Right forelimb (tissue), 1 donor: Measurements from ENCODE around the gene NUDT14.

Experiments
- DNase-seq: peaks from one replicate; pipeline ENCODE4 v3.0.0-alpha.2; 2018

The NUDT14 gene

DNA sequence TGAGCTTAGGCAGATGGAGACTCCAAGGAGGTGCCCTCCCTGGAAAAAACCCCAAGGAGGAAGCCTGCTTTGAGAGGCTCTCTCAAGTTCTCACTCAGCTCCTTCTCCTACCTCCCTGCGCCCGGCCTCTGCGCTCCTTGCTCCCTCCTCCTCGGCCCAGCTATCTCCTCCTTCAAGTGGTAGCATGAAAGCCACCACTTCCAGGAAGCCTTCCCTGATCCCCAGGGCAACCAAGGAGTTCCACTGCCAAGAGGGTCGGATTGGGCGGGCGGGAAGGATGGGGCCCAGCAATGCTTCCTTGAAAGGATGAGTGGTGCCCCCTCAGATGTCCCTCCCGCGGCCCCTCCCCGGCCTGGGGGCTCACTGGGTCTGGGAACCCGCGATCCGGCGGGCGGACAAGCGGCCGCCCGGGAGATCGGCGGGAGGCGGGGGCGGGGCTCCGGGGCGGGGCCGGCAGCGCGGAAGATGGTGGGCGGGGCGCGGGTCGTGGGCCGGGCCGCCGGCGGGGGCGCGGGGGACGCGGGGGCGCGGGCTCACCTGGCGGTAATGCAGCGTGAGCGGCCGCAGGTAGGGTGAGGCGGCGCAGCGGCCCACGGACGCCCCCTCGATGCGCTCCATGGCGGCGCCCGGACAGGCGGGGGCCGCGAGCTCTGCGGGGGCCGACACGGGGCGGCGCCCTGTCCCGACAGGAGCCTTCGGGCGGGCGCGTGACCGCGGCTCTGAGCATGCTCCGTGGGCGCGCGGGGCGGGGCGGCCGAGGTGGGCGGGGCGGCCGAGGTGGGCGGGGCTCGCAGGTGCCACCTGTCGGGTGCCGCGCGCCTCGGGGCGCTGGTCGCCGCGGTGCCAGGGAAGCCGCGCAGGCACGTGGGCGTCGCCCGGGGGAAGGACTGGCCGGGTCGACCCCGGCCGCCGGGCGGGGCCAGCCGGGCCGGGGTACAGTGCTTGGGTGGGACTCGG, at the start of gene NUDT14:
Gene NUDT14, minus strand, starts transcription at position 721 of the 957 bp plus-strand sequence. Its CDS starts 103 bp downstream, at position 618.
- no peak for DNase-seq

DNA sequence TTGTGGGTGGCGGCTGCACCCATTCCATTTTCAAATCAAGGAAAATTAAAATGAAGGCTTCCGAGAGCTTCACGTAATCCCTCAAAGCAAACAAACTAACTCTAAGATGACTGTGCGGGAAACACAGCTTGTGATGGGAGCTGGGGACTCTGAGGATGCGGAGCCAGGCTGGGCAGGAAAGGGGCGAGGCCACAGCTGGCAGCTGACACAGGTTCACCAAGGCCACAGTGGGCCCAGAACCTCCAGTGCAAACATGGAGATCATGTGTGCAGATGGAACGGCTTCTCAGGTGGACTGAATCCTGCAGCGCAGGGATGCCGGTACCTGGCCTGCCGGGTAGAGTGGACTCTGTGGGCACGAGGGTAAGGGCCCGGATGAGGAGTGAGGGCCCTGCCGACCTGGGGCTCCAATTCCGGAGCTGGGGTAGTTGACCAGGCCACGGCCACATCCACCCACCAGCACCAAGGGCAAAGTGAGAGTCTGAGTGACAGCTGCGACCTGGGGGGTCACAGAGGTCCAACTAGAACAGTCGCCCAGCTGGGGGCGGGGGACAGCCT, 48.1 kb upstream of the NUDT14 start:
- no peak for DNase-seq

DNA sequence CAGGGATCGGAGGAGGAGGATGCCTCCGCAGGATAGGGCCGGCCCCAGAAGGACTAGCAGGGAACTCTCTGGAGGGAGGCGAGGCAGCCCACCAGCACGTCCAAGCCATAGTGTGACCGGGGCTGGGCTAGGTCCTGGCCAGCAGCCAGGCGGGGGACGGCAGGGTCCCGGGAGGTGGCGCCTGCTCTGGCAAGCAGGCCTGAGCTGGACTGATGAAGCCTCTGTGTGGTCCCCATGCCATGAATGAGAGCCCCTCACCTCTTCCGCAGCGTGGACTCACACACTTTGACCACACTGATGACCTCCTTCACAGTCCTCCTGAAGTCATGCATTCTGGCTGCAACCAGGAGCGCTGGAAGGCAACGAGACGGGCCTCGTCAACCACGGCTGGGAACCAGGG, 47.5 kb upstream of the NUDT14 start:
- DNase-seq = no peak

DNA sequence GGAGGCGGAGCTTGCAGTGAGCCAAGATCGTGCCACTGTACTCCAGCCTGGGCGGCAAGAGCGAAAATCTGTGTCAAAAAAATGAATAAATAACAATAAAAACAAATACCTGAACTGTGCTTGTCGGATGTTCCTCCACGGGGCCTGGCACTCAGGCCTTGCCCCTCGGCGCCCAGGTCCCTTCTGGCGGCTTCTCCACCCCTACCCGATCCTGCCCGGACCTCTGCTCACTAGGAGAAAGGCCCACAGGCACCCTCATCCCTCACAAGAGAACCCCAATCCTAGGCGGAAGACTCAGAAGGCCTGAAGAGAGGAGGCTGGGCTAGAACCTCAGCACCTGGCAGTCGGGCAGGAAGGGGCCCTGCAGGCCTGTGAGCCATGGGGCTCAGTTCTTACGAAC, 46.2 kb upstream of the NUDT14 start:
- no peak for DNase-seq

DNA sequence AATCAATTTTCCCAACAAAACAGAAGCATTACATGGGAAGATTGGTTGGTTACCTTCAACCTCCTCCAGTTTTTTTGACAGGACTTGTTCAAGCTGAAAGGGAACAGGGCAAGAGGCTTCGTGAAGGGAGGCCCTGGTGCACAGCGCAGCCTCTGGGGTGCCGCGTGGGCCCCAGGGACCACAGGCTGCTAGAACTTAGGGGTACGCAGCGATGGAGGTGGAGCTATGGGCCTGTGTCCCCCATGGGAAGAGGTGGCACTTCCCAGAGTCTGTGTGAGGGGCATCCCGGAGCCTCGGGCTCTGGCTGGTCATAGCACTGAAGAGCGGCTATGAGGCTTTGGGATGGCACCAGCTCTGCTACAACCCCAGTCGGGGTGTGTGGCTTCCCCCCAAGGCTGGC, 45.1 kb upstream of the NUDT14 start:
- no peak for DNase-seq

DNA sequence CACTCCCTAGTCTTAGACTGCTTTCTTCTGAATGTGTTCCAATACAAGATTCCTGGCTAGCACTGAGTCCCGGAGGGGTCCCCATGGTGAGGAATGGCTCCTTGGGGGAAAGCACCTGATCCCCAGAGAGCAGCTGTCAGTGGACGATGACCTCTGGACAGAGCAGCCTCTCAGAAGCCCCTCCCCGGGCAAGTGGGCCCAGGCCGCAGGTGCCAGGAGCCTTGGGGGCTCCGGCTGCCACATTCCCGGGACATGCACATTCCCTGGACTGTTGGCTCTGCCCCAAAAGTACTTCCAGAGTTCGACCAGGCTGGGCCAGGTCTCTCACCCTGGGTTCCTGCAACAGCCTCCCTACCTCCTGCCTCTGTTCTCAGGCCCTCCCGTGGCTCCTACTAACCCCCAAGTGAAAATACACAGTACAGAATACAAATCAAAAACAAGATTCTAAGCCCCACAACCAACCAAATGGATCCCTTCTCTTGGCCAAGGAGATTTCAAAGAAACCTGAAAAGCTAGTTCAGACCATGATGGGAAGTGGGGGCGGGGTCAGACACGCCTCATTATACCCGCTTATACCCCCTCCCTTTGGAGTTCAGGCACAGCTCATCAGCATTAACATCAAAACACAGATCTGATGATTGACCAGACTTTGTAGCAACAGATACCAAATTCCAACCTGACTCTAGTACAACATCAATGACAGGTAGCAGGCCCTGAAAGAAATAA, 43.9 kb upstream of the NUDT14 start:
- no peak for DNase-seq

DNA sequence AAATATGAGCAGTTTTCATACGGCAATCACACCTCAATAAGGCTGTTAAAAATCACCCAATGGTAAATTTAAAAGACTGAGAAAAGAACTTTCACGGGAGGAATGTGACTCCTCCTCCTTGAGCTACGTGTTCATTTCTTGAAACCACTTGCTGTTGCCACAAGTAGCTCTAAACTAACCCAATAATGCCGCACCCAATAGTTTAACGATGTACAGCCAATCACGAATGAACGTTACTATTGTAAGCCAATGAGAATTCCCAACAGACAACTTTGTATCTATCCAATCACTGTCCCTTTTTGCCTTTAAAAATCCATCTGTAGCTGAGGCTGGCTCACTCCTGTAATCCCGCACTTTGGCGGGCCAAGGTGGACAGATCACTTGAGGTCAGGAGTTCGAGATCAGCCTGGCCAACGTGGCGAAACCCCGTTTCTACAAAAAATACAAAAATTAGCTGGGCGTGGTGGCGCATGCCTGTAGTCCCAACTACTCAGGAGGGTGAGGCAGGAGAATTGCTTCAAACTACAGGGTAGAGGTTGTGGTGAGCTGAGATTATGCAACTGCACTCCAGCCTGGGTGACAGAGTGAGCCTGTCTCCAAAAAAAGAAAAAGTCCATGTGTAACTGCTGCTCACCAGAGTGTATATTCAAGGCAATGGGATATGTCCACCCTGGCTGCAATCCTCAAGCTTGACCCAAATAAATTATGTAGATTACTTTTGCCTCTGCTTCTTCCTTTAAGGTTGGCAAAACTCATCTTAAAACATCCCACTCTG, 42.8 kb upstream of the NUDT14 start:
- DNase-seq = no peak

DNA sequence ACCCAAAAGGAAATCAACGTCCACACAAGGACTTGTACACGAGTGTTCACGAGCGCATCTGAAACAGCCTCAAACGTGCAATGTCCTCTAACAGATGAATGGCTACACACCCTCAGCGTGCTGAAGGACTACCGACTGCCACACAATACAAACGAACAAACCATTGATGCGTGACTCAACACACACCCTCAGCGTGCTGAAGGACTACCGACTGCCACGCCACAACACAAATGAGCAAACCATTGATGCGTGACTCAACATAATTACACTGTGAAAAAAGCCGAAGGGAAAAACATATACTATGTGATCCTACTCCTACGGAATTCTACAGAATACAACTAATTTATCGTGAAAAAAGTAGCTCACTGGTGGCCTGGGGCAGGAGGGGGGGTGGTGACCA, 42.1 kb upstream of the NUDT14 start:
- DNase-seq = no peak

DNA sequence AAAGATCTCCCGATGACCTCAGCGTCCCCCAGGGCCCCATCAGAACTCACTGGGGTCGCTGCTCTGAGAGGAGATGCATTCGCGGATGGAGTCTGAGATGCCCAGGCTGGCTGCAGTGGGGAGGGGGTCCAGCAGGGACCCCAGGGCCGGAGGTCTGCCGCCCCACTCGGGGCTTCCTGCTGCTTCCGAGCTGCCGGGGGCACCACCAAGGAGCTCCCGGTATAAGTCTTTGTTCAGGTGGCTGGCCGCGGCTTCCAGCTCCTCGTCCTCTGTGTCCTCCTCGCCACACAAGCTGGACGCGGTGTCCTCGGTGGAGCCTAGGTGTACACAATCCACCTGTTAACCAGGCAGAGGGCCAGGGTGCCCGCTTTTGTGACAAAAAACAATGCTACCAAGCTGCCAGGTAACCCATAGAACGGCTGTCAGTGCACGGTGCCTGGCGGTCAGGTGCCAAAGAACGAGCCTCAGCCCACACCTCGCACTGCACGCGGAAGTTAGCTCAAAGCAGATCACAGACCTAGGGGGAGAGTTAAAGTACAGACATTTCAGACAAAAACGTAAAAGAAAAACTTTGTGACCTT, 40.6 kb upstream of the NUDT14 start:
- DNase-seq = no peak

DNA sequence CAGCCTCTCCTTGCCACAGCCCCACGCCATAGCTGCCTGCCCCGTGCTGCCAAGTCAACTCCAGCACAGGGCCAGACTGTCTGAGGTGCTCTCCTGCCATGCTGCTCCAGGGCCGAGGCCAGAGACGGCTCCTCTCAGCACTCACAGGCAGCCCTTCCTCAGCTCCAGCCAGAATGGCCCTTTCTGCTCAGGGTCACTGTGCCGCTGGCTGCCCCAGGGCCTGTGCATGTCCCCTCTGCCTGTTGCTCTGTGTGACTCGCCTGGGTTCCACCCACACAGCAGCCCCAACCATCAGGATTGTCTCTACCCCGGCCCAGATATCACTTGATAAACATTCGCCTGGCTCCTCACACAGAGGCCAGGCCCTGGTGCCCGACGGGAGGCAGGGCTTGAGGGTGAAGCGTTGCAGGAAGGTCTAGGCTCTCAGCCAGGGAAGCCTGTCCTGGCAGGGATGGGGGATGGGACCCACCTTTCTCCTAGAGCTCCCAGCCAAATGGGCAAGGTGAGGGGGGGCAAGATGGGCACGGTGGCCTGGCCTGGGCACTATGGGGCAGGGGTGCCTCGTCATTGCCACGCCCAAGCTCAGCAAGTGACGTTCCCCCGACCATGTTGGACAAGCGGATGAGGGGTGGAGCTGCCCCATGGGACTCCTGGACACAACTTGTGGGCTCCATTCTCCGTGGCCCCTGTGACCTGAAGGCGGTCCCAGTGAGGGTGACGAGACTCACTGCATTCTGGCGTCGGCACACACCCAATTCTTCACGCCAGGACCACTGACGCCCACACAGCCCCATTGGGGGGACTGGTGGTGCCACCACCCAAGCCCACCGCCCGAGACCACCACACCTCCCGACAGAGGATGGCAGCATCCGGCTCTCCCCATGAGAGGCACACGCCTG, 39.8 kb upstream of the NUDT14 start:
- DNase-seq = no peak

DNA sequence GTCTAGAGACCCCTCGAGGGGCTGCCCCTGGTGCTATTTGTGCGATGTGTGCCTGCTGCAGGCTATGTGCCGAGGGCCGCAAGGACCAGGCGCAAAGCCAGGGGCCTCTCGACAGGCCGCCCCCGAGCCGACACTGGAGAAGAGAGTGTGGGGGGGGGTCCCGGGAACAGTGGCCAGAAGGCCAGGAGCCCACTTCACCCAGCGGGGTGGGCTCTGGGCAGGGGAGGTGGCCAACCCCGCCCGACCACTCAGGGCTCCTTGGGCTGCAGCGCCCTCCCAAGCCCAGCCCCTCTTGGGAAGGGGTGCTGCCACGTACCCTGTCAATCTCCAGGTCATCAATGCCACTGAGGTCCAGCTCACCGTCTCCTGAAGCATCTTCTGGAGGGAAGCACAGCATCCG, 38.6 kb upstream of the NUDT14 start:
- DNase-seq = no peak

DNA sequence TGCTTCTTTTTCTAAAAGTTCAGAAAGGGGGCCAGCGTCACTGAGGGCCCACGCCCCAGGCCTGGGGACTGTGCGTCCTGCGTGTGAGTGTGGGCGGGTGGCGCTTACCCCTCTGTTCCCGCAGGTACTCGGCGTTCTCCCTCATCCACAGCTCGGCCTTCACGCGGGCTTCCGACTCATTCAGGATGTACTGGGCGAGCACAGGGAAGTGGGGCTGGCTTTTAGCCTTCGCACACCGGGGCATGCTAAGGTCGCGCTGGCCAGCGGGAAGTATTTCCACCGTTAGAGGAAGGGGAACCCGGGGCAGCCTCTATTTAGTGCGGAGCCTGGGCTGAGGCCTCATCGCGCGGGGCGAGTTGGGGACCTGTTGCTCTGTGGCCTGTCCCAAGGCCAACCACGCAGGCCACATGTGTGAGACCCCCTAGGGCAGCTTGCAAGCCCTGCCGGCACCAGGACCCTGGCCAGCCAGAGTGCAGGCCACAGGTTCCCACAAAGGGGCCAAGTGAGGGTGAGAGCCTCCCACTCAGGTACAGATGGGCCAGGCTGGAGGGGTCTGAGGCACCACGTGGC, 38.0 kb upstream of the NUDT14 start:
- DNase-seq = no peak

DNA sequence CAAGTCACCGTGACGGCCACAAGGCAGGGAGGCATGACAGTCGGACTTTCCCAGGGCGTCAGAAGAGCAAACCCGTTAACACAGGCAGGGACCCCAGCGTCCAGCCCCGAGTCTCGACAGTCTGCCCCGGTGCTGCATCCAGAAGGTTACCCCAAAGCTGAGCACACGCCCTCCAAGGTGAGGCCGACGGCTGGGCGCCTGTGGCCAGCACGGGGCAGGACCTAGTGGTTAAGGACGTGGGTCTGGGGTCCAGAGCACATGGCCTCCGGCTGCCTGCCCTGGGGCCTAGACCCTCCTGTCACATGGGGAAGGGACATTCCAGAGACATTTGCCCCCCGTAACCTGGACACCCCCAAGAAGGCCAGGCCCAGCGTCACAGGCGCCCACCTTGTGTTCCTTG, 37.5 kb upstream of the NUDT14 start:
- no peak for DNase-seq

DNA sequence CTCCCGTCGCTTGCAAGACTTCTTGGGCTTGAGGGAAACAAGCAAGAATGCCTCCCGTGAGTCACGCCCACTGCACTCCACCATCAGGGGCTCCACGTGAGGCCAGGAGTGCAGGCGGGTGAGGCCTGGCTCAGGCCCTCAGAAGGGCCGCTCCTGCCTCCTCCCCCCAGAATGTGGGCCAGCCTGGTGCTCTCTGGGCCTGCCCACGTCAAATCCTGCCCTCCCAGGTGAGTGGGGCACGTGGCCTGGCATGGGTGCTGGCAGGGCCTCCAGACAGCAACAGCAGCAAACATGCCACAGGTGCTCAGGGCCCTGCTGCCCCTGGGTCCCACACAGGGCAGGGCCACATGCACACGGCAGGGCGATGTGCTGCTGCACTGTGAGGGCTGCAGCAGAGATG, 36.7 kb upstream of the NUDT14 start:
- no peak for DNase-seq

DNA sequence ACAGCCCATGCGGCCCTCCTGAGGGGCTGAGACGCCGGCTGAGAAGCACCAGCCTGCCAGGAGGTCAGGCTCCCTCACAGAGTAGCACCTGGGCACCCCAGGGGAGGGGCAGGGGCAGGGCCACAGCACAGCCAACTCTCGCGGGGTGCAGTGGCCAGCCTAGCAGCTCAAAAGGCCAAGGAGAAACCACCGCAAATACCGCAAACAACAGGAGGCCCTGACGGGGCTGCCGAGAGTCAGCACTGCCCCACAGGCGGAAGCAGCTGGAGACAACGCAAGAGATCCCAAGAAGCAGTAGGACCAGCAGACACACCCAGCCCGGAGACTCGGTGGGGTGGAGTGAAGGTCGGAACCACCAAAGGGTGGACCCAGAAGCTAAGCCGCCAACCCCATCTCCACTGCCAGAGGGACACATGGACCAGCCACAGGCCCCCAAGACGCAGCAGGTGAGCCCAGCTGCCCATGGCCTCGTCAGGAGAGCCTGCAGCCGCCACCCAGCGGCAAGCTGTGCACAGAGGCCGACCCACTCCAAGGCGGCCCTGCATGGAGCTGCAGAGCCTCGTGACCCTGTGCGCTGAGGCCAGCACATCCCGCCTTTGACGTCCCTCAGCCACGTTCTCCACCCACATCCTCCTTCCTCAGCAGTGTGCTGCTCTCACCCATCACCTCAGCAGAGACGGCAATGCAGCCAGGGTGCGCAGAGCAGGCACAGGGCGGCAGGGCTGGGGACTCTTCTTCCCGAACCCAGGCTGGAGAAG, 35.6 kb upstream of the NUDT14 start:
- DNase-seq = no peak

DNA sequence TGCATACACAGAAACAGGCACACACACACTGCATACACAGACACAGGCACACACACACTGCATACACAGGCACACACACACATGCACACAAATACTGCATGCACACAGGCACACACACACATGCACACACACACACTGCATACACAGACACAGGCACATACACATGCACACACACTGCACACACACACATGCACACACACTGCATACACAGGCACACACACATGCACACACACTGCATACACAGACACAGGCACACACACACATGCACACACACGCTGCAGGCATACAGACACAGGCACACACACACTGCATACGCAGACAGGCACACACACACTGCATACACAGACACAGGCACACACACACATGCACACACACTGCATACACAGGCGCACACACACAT, 34.5 kb upstream of the NUDT14 start:
- DNase-seq = no peak

DNA sequence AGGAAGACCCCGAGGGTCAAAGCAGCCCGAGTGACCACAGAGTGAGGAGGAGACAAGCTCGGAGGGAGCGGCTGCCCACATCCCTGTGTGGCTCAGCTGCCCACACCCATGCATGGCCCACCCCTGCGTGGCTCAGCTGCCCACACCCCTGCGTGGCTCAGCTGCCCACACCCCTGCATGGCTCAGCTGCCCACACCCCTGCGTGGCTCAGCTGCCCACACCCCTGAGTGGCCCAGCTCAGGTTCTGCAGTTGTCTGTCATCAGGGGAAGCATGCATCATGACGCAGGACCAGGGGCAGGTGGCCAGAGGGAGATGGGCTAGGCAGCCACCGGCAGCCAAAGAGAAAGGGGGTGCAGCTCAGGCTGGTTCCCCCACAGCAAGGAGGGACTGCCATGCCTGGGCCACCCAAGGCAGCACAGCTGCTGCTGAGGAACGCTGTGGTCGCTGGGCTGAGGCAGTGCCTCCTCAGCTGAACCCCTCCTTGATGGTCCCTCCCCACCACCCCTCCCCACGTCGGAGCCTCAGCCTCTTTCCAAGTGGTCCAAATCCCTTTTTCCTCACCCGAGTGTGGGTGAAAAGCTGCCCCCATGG, 33.3 kb upstream of the NUDT14 start:
- no peak for DNase-seq

DNA sequence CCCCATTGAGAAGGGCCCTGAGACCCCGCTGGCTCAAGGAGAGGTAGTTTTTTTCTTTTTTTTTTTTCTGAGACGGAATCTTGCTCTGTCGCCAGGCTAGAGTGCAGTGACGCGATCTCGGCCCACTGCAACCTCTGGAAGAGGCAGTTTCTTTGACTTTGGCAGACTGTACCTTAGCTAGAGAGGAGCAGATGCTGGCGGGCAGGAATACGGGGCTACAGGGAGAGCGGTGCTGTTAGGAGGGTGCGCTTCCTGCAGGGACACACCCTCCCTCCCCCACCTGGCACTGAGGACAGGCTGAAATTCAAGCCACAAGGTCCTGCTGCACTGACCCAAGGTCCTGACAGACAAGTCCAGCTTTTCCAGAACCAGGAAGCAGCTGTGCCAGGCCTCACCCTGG, 32.2 kb upstream of the NUDT14 start:
- DNase-seq = no peak

DNA sequence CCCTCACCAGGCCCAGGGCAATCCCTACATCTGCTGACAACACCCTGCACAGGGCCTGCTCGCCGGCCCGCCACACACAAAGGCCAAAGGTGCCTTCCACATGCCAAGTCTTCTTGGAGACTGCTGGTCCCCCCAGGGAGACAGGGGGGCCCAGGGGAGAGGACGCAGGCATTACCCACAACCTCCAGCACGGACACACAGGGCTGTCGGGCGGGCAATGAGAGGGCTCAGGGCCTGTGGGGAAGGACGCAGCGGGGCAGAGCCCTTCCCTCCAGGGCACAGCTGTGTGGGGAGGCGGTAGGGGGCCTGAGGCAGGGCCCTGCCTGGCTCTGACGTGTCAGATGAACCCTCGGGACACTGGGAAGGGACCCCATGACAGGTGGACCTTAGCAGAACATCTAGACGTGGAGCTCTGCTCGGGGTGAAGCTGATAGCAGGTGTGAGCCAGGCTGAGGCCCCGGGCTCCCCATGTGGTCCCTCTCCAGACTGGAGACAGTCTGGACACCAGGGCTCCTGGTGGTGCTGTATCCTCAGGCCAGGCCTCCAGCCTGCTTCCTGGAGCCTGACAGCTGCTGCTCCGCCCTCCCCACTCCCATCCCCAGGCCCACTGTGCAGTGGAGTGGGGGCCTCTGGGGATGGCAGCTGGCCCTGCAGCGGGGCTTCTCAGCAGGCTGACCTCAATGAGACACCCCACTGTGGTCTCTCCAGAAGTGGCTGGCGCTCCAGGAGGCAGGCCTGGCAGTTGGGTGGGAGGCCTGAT, 31.6 kb upstream of the NUDT14 start:
- DNase-seq = no peak
